ENCODE data around the gene IL36G.

IL36G gene

DNA sequence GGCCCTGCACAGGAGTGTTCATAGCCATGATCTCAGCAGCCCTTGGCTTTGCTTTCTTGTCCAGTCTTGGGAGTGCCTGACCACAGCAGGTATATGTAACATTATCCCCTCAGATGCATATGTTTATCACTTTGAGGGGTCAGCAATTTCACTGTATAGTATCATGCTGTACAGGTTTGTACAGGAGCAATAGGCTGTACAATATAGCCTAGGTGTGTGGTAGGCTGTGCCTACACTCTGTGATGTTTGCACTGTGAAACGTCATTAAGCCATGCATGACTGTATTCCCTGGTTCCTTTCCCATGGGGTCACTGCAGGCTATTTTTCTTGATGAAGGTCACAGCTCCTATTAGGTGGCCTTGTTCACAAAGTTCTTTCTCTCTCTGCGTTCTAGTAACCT, 4.7 kb upstream of the IL36G start:
- no peak for DNase-seq

DNA sequence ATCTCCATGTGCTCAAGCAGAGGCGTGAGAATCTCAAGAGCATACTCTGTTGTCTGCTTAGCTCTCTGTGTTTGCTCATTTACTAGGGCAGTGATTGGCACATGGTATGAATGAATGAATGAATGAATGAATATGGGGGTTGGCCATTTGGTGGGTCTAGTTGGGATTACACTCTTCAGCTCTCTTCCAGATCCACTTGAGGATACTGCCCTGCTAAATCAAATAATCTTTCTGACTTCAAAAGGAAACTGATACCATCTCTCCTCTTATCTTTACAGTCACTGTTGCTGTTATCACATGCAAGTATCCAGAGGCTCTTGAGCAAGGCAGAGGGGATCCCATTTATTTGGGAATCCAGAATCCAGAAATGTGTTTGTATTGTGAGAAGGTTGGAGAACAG, 1.9 kb downstream of the IL36G start:
- no peak for DNase-seq

DNA sequence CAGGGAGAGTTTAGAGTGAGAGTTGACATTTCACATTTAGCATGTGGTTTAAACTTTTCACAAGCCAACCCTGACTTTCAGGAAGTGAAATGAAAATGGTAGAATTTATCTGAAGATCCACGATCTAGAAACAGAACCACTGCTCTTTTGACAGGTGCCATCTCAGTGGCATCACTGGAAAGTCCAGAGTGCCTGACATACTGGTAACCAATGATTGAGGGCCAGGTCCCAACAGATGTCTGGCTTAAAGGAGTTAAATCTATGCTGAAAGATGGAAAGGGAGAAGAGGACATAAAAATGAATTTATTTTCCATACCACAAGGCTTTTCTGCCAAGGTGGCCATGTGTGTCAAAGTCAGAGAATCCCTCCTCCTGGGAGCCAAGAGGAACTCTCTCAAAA, 2.7 kb downstream of the IL36G start:
- DNase-seq, result no peak

DNA sequence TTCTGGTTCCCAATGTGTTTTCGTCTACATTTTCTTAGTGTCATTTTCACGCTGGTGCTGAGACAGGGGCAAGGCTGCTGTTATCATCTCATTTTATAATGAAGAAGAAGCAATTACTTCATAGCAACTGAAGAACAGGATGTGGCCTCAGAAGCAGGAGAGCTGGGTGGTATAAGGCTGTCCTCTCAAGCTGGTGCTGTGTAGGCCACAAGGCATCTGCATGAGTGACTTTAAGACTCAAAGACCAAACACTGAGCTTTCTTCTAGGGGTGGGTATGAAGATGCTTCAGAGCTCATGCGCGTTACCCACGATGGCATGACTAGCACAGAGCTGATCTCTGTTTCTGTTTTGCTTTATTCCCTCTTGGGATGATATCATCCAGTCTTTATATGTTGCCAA, 7.3 kb downstream of the IL36G start:
- peak in 1 of 2 experiments; percentile 3 for DNase-seq

DNA sequence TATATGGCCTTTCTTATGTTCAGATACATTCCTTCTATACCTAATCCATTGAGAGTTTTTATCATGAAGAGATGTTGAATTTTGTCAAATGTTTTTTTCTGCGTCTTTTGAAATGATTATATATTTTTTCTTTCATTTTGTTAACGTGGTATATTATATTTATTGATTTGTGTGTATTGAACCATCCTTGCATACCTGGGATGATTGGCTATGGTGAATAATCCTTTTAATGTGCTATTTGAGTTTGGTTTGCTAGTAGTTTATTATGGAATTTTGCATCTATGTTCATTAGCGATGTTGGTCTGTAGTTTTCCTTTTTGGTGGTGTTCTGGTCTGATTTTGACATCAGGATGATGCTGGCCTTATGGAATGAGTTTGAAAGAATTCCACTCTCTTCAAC, 11.8 kb downstream of the IL36G start:
- no peak for DNase-seq

DNA sequence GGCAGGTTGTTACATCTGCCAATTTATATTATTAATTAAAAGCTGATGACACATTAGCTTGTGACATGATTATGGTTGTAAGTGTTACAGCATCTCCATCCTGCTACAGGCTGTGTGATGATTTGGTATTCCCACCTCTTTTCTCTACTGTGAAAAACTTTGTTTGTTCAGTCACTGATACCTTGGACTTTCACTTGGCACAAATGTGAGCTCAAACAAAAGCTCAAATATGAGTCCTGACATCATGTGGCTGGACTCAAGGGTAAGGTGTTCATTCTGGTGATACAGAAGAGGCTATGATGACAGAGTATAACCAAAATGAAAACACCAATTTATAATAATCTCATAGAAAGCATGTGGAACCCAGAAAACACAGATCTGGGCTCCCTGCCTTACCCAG, 16.0 kb downstream of the IL36G start:
- DNase-seq, result no peak

DNA sequence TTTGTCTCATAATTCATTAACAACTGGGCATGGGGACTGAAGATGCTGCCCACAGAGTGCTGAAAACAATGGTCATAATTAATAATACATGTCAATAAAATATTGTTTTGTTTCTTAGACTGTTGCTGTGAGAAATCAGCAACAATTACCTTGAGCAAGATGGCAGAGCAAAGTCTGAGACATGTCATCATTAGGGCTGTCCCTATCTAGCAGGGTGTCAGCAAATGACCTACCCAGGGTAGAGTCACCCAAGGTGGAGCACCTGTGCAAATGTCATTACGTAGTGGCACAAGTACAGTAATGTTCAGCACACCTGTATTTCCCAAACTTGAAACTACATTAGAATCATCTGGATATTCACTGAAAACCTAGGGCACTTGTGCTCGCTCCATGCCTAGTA, 16.8 kb downstream of the IL36G start:
- no peak for DNase-seq

DNA sequence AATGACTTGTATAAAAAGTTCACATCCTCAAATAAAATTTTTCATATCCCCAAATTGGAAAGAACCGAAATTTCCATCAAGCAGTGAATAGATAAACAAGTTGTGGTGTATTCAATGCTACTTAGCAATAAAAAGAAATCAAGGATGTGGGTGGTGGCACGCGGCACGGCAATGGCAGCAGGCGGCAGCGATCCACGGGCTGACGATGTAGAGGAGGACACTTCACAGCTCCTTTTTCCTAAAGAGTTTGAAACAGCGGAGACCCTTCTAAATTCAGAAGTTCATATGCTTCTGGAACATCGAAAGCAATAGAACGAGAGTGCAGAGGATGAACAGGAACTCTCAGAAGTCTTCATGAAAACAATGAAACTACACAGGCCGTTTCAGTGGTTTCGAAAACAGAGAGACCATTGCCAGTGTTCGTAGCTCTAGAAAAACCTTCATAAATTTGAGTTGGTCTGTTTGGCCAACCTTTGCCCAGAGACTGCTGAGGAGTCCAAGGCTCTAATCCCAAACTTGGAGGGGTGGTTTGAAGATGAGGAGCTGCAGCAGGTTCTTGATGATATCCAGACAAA, 17.6 kb downstream of the IL36G start:
- peak; percentile 8 to 11 for DNase-seq

DNA sequence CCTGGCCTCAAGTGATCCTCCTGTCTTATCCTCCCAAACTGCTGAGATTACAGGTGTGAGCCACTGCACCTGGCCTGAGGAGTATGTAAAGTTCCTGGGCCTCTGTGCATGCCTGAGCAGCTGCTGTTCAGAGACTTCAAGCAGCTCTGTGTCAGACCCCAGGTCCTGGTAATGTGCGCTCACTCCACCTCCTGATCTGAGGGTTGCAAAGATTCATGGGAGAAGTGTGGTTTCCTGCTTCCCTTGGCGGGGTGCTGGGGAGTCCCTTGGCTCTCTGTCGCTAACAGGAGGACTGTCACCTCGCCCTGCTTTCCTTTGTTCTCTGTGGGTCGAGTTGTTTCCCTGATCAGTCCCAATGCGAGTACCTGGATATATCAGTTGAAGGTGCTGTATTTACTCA, 18.8 kb downstream of the IL36G start:
- DNase-seq, result peak; percentile 47 to 50

DNA sequence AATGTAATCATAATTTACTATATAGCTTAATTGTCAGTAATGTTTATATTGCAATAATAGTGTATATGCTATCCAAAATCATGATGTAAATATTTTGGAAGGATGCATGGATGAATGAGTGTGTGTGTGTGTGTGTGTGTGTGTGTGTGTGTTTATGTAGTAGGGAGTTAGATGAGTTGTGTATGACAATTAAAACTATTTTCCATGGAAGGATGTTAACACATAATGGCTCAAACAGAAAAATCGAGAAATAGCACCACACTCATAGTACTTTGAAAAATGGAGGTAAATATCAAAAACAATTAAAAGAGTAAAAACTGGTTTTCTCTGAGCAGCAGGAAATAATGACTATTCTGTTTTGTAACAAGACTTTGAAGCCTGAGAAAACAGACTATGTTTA, 19.3 kb downstream of the IL36G start:
- no peak for DNase-seq

DNA sequence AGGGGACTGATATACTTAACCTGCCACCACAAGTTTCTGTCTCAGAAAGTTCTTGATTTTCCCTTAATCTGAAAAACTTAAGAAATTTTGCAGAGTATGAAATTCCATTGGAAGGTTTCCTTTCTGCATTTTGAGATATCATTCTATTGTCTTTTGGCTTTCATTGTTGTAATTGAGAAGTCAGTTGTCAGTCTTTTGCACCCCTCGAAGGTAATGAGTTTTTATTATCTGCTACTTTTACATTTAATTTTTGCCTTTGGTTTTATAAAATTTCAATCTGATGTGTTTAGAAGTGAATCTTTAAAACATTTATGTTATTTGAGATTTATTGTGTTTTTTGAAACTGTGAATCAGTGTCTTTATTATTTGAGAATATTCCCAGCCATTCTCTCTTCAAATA, 22.6 kb downstream of the IL36G start:
- no peak for DNase-seq

DNA sequence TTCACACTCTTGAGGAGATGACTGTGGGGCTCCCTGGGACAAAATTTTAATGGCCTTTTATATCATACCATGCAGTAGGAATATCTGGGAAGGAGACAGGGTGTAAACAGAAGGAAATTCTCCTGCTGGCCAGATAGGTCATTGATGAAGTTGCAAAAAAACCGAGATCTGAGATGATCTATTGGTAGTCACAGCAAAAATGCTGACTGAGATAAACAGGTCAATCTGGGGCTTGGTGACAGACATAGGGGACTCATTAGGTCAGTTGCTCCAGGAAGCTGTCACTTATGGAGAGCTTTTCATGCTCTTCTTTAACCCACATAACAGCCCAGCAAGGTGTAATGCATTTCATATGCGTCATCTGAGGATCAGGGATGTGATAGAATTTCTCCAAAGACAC, 24.9 kb downstream of the IL36G start:
- no peak for DNase-seq

DNA sequence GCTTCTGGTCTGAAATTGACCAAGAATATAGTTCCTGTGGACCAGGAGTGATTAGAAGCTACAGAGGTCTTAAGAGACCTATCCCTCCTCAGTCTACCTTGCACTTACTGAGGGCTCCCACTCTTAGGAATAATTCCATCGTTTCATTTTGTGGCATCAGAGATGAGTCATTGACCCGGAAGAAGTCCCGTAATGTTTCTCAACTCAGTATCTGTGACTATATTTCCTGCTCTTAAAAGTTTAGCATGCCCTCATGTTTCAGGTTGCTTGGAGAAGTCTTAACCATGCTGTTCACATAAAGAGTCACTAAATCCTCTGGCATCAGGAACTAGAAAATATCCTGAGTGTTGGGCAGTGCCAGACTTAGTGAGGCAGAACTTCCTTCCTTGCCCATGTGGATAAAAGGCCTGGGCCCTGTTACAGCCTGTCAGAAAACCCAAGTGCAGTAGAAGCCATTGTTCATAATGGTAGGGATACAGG, 27.3 kb downstream of the IL36G start, which contains the start of gene IL36A:
TSS of gene IL36A (plus strand) at position 430 of the 480 bp plus-strand sequence. CDS start 413 bp downstream, outside the sequence.
- no peak for DNase-seq

DNA sequence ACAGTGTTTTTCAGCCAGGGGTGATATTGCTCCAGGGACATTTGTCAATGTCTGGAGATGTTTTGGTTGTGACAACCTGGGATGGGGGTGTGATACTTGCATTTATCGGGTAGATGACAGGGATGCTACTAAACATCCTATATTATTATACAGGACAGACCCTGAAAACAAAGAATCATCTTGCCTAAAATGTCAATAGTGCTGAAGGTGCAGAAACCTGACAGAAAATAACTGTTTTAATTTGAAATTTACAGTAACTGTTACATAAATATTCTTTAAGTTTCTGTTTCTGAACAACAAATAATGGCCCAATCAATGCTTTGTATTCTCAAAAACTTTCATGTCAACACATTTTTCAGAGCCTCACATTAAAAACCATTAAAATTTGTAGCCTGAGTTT, 29.4 kb downstream of the IL36G start:
- no peak for DNase-seq

DNA sequence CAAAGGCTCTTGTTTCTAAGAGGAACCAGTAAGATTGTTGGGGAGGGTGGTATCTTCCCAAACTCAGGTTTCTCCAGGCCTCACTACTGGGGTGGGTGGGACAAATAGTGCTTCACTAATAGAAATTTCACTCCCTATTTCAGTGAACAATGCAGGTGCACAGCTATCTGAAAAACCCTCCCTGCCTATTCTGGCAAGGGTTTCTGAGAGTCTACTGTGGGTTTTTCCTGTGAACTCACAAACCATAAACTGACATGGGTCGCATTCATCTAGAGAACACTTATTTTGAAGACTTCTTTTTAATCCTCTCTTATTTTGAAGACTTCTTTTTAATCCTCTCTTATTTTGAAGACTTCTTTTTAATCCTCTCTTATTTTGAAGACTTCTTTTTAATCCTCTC, 31.8 kb downstream of the IL36G start:
- no peak for DNase-seq

DNA sequence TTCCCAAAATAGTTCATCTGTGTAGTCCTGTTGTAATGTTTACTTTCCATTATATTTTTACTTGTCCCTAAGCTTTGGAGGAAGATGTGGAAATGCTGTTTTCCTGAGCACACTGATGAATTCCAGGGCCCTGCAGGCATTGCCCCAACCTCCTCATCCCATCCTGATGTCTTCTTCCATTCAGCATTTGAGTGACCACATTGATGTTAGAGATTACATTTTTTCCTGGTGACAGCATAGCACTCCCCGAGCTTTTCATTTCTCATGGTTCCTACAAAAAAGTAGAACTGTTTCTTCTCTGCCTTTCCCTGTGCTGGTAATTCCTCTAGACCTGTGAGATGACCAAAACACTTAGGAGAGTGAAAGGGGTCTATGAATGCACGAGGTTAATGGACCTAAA, 32.3 kb downstream of the IL36G start:
- no peak for DNase-seq

DNA sequence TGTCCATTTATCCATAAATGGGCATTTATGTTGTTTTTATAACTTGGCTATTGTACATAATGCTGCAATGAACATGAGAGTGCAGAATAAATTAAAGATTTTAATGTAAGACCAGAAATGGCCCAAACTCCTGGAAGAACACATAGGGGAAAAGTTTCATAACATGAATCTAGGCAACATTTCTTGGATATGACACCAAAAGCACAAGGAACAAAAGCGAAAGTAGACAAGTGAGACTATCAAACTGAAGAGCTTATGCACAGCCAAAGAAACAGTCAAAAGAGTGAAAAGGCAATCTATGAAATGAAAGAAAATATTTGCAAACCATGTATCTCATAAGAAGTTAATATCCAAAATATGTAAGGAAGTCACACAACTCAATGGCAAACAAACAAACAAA, 33.3 kb downstream of the IL36G start:
- no peak for DNase-seq

DNA sequence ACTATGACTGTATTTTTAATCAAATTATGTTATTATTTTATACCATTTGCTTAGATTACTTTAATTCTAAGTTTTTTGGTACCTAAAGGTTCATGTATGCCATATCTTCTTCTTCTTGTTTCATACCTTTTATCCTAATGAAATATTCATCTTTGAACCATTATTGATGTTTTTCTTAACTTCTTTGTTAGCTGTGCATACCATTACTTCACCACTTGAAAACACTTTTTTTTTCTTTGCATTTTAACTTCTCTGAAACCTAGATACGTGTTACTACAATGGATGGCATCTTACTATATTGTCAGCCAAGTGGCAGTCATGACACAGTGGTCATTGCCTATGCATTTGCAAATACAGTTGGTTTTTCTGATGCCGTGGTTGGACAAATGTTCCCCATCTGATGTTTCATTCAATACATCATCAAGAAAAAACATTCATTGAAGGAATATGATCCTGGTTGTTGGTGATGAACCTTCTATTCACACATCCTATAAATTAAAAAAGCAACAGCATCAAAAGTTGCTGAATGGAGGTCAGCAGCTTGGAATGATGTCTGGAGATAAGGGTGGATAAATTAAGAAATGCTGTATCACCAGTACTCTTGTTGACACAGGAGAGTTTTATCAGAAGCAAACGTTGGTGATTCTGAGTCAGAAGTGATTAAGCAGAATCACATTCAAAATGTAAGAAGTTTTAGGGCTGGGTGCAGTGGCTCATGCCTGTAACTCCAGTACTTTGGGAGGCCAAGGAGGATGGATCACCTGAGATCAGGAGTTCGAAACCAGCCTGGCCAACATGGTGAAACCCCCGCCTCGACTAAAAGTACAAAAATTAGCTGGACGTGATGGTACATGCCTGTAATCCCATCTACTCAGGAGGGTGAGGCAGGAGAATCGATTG, 34.9 kb downstream of the IL36G start:
- no peak for DNase-seq

DNA sequence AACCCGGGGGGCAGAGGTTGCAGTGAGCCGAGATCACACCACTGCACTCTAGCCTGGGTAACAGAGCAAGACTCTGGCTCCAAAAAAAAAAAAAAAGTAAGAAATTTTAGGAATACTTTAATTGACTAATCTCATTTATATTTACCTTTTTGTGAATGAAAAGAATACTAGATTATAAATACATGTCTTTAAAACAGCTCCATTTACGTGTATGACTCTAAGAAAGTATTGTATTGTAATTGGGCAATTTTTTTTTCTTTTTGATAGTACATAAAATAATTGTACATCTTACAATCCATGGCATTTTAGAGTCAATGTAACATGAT, 35.5 kb downstream of the IL36G start:
- DNase-seq, result no peak

DNA sequence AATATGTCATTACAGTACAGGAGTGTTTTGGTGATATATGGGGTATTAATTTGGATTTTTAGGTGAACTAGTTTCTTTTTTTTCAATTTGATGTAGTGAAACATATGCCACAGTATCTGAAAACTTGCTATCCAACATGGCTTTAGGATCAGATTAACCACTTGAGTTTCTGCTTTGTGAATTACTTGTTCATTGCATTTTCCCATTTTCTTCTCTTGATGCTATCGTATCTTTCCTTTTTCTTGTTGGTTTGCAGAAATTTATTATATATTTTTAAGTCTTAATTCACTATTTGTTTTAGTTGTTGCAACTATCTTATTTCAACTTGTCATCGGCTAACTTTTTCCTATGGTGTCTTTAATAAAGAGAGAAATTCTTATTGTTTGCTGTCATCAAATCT, 36.3 kb downstream of the IL36G start:
- DNase-seq, result no peak

DNA sequence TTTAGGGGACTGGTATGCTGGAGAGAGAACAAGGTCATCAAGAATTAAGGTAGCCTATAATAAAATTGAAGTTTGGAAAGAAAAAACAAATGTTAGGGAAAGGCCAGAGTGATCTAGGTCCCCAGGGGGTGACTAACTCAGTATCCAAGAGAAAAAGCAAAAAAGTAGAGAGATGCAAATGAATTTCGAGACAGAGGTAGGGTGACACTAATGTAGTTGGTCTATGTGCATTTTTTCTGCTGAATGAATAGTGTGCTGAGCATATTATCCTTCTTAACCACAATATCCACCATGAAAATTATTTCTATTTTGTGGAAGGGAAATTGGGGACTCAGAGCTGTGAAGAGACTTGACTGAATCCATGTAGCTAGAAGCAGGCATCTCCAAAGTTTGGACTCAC, 37.2 kb downstream of the IL36G start:
- no peak for DNase-seq

DNA sequence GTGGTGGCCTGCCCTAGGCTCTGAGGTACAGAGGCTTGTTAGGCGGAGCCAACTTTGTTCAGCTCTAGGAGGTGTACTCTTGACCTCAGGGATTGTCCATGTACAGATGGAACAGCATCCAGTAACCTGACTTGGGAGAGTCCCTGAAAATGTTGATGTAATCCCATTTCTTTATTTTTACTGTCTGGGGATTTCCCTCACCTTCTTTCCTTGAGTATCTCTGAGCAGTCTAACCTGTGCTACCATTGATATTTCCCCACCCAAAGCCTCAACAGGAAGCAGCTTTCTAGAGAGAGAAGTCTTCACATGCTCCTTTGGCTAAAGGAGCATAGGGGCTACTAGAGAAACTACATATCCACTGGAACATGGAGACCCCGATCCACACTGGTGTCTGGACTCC, 37.8 kb downstream of the IL36G start:
- DNase-seq, result no peak

DNA sequence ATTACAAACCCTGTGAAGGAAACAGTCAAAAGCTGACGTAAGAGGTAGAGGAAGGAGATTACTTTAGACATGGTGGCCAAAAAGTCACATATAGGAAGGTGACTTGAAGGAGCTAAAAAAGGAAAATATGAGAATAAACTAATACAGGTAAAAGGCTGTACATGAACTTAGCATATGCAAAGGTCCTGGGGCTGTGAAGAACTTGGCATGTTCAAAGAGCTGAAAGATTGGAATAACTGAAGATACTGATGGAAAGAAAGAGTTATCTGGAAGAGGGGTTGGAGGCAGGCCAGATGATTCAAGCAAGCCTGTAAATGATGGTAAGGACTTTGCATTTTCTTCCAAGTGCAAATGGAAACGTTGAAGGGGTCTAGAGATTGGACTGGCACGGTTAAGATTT, 40.7 kb downstream of the IL36G start:
- DNase-seq, result no peak

DNA sequence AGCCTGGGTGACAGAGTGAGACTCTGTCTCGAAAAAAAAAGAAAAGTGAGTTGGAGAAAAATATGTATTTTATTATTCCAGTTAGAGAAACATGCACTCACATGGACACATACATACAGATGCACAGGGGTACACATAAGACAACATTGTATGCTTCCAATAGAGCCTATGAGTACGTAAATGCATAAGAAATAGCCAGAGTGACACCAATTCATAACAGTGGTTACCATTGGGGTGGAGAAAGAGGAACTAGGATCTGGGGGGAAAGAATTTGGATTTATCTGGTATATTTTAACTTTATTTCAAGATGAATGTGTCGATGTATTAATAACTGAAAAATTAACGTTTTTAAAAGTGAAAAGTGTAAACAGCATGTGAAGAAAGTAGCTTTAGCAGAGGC, 43.5 kb downstream of the IL36G start:
- DNase-seq, result no peak

DNA sequence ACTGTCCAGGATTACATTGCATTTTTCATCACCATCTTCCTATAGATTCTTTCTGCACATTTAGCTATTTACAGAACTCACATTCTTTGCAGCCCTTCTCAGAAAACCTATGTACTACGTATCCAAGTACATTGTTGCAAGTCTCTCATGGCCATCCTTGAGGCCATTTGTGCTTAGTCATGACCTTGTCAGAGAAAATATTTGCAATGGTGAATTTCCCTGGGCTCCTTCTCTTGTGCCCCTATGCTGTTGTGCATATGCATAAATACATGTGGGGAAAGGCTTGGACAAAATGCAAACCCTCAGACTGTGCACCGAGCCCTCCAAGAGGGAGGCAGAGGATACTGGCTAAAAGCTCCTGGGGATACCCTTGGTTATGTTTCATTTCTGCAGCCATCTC, 47.0 kb downstream of the IL36G start:
- DNase-seq, result no peak

All from activated CD4-positive, alpha-beta T cell treated with anti-CD3 and anti-CD28 coated beads, Interleukin-2, amount 50 U/mL, for 4 hours (primary cell).